Karpas-422 (cell line): Measurements from ENCODE around the gene DYNLL2. TPM values are rescaled to one million over a fixed set of nuclear protein-coding genes. Genes with fewer than 3 reads are reported as not detected.
A peak's percentile ranks its signal among the peaks of the same experiment; 100 is the strongest.

Source experiments
- DNase-seq: peaks from one replicate; pipeline ENCODE4 v3.0.0-alpha.2; 2015
- H2AFZ ChIP-seq: fragments of 200-600 bp; sonication (generic); 2 replicates; pipeline ENCODE4 v1.6.1; 2014; ENCODE audit warnings: antibody characterized with exemption, low read length, mixed read lengths
- H3K27ac ChIP-seq: fragments of 200-600 bp; sonication (generic); 2 replicates; pipeline ENCODE4 v1.5.1; 2014; ENCODE audit warnings: mild to moderate bottlenecking, low read length, moderate library complexity
- H3K27me3 ChIP-seq: fragments of 200-600 bp; sonication (generic); 2 replicates; pipeline ENCODE4 v1.6.1; 2014; ENCODE audit warnings: low read length, mixed read lengths
- H3K36me3 ChIP-seq: fragments of 200-600 bp; sonication (generic); 2 replicates; pipeline ENCODE4 v1.6.1; 2014; ENCODE audit warnings: low read length, mixed read lengths; ENCODE audit not compliant: insufficient read depth
- H3K4me1 ChIP-seq: fragments of 200-600 bp; sonication (generic); 2 replicates; pipeline ENCODE4 v1.6.1; 2014; ENCODE audit warnings: mild to moderate bottlenecking, low read length, mixed read lengths
- H3K4me2 ChIP-seq: fragments of 200-600 bp; sonication (generic); 2 replicates; pipeline ENCODE4 v1.6.1; 2014; ENCODE audit warnings: low read length, low read depth, mild to moderate bottlenecking; ENCODE audit not compliant: poor library complexity, severe bottlenecking
- H3K4me3 ChIP-seq: fragments of 200-600 bp; sonication (generic); 2 replicates; pipeline ENCODE4 v1.5.1; 2014; ENCODE audit warnings: mild to moderate bottlenecking, antibody characterized with exemption, low read length, mixed read lengths
- H3K79me2 ChIP-seq: fragments of 200-600 bp; sonication (generic); 2 replicates; pipeline ENCODE4 v1.6.1; 2014; ENCODE audit warnings: mild to moderate bottlenecking, low read length, mixed read lengths
- H3K9ac ChIP-seq: fragments of 200-600 bp; sonication (generic); 2 replicates; pipeline ENCODE4 v1.6.0; 2014; ENCODE audit warnings: low read length
- H3K9me2 ChIP-seq: fragments of 200-600 bp; sonication (generic), shearing (Covaris generic); replicated peaks from 2 replicates; pipeline ENCODE4 v1.6.0; 2014; ENCODE audit warnings: mild to moderate bottlenecking, low read length, moderate library complexity; ENCODE audit not compliant: insufficient read depth
- H3K9me3 ChIP-seq: fragments of 300-700, 200-600 bp; sonication (generic); 2 replicates; pipeline ENCODE4 v1.6.1; 2014; ENCODE audit warnings: low read length, mixed read lengths
- H4K20me1 ChIP-seq: fragments of 200-600 bp; sonication (generic); 2 replicates; pipeline ENCODE4 v1.6.1; 2014; ENCODE audit warnings: mild to moderate bottlenecking, antibody characterized with exemption, low read length, low read depth; ENCODE audit not compliant: insufficient read depth
- total RNA-seq: library from RNA; depleted of rRNA; stranded (reverse); fragments of >200 nt; shearing (Covaris generic); gene quantifications from 2 replicates; pipeline ENCODE4 v1.2.3, GENCODE V29; 2014; ENCODE audit warnings: low replicate concordance

DYNLL2 gene
- total RNA-seq, 1 experiment from 2014 or later = 18.2 TPM

GRCh38 chr17:58079300-58080033 is 3.8 kb upstream of the DYNLL2 start:
- no peak for DNase-seq
- H3K9me2 ChIP-seq = no peaks in the 10 kb centered on the region
- H3K4me1 ChIP-seq = peaks cover 10% of the 10 kb centered on the region
- H3K9ac ChIP-seq = no peak overlapping the region
- peaks cover 8% of the 10 kb centered on the region for H4K20me1 ChIP-seq
- H3K27ac ChIP-seq = no peak overlapping the region
- H3K27me3 ChIP-seq = no peaks in the 10 kb centered on the region
- H3K79me2 ChIP-seq = peaks cover 11% of the 10 kb centered on the region
- no peak overlapping the region for H2AFZ ChIP-seq
- no peak overlapping the region for H3K4me3 ChIP-seq
- no peaks in the 10 kb centered on the region for H3K36me3 ChIP-seq
- H3K4me2 ChIP-seq = no peak overlapping the region
- H3K9me3 ChIP-seq = no peaks in the 10 kb centered on the region; the same call in 1 of the 2 replicates

- no peak for DNase-seq
- H3K27ac ChIP-seq = no peak overlapping the region
Measured at GRCh38 chr17:58081646-58082340, 1.4 kb upstream of the DYNLL2 start.

GRCh38 chr17:58082341-58082869 is 814 bp upstream of the DYNLL2 start:
- peaks cover 27% of the 10 kb centered on the region for H3K4me1 ChIP-seq
- peak overlapping the region; percentile 66 for H3K4me3 ChIP-seq
- H4K20me1 ChIP-seq = peaks cover 37% of the 10 kb centered on the region
- no peak for DNase-seq
- H3K79me2 ChIP-seq = peaks cover 41% of the 10 kb centered on the region
- no peak overlapping the region for H3K27ac ChIP-seq
- H3K9me3 ChIP-seq = no peaks in the 10 kb centered on the region
- H3K4me2 ChIP-seq = peak overlapping the region; percentile 78
- H3K27me3 ChIP-seq = no peaks in the 10 kb centered on the region
- H3K9ac ChIP-seq = peak overlapping the region; percentile 79
- no peaks in the 10 kb centered on the region for H3K9me2 ChIP-seq
- H2AFZ ChIP-seq = peak overlapping the region; percentile 98
- H3K36me3 ChIP-seq = peaks cover 27% of the 10 kb centered on the region

More at GRCh38 chr17:58081646-58082340, 1.4 kb upstream of the DYNLL2 start:
- Histone ChIP-seq H3K4me2 (no peak overlapping the region), H3K36me3 (peaks cover 21% of the 10 kb centered on the region), H3K27me3 (no peaks in the 10 kb centered on the region), H3K9me2 (no peaks in the 10 kb centered on the region), H4K20me1 (peaks cover 31% of the 10 kb centered on the region), H3K4me3 (no peak overlapping the region), H3K9ac (no peak overlapping the region), H2AFZ (no peak overlapping the region), H3K9me3 (no peaks in the 10 kb centered on the region), H3K79me2 (peaks cover 35% of the 10 kb centered on the region), H3K4me1 (peaks cover 27% of the 10 kb centered on the region)

- H2AFZ ChIP-seq = no peak overlapping the region
- H3K4me1 ChIP-seq = peaks cover 27% of the 10 kb centered on the region
- no peaks in the 10 kb centered on the region for H3K9me3 ChIP-seq
- DNase-seq = peak; percentile 78
- no peaks in the 10 kb centered on the region for H3K9me2 ChIP-seq
- peak overlapping the region; percentile 79 for H3K4me2 ChIP-seq
- peaks cover 54% of the 10 kb centered on the region for H3K79me2 ChIP-seq
- H3K4me3 ChIP-seq = peak overlapping the region; percentile 90
- peak overlapping the region; percentile 97 for H3K9ac ChIP-seq
- H3K27me3 ChIP-seq = no peaks in the 10 kb centered on the region
- peaks cover 50% of the 10 kb centered on the region for H4K20me1 ChIP-seq
- peak overlapping the region; percentile 58 for H3K27ac ChIP-seq
- H3K36me3 ChIP-seq = peaks cover 39% of the 10 kb centered on the region
Measured at GRCh38 chr17:58083491-58084316, 485 bp downstream of the DYNLL2 start.

GRCh38 chr17:58084317-58084981 is 1.2 kb downstream of the DYNLL2 start:
- Histone ChIP-seq H3K4me1 (peaks cover 27% of the 10 kb centered on the region), H3K36me3 (peaks cover 46% of the 10 kb centered on the region)

GRCh38 chr17:58085039-58085715 is 2.0 kb downstream of the DYNLL2 start:
- no peak overlapping the region for H3K27ac ChIP-seq
- peaks cover 56% of the 10 kb centered on the region for H4K20me1 ChIP-seq

More at GRCh38 chr17:58084317-58084981, 1.2 kb downstream of the DYNLL2 start:
- Histone ChIP-seq H3K4me3 (peak overlapping the region; percentile 90), H3K9me2 (no peaks in the 10 kb centered on the region), H3K9ac (peak overlapping the region; percentile 97), H3K79me2 (peaks cover 54% of the 10 kb centered on the region), H4K20me1 (peaks cover 51% of the 10 kb centered on the region), H2AFZ (no peak overlapping the region), H3K9me3 (no peaks in the 10 kb centered on the region), H3K27ac (no peak overlapping the region), H3K4me2 (peak overlapping the region; percentile 79), H3K27me3 (no peaks in the 10 kb centered on the region)
- DNase-seq = peak; percentile 68

GRCh38 chr17:58086953-58087352 is 3.7 kb downstream of the DYNLL2 start:
- Histone ChIP-seq H3K4me1 (peaks cover 27% of the 10 kb centered on the region), H3K9me2 (no peaks in the 10 kb centered on the region), H4K20me1 (peaks cover 62% of the 10 kb centered on the region), H2AFZ (no peak overlapping the region), H3K4me2 (no peak overlapping the region), H3K27ac (no peak overlapping the region), H3K9me3 (no peaks in the 10 kb centered on the region), H3K9ac (no peak overlapping the region), H3K79me2 (peaks cover 54% of the 10 kb centered on the region), H3K36me3 (peaks cover 61% of the 10 kb centered on the region), H3K4me3 (no peak overlapping the region), H3K27me3 (no peaks in the 10 kb centered on the region)
- no peak for DNase-seq

More at GRCh38 chr17:58085039-58085715, 2.0 kb downstream of the DYNLL2 start:
- no peak for DNase-seq
- peak overlapping the region; percentile 14; the same call in 1 of the 2 replicates for H3K9ac ChIP-seq
- no peaks in the 10 kb centered on the region for H3K27me3 ChIP-seq
- no peaks in the 10 kb centered on the region for H3K9me3 ChIP-seq
- H2AFZ ChIP-seq = no peak overlapping the region
- H3K9me2 ChIP-seq = no peaks in the 10 kb centered on the region
- peaks cover 54% of the 10 kb centered on the region for H3K79me2 ChIP-seq
- peaks cover 27% of the 10 kb centered on the region for H3K4me1 ChIP-seq
- peak overlapping the region; percentile 90 for H3K4me3 ChIP-seq
- H3K4me2 ChIP-seq = peak overlapping the region; percentile 79
- peaks cover 48% of the 10 kb centered on the region for H3K36me3 ChIP-seq
